Heart left ventricle (tissue), 16 donors: ENCODE data around the gene ACAD10. TPM values are rescaled to one million over a fixed set of nuclear protein-coding genes. Genes with fewer than 3 reads are reported as not detected.
"Not testable (repeated sequence)": the region's sequence is repeated elsewhere in the genome, so short reads cannot be mapped to it uniquely, and the experiment has no call there.

Experiments used
- ATAC-seq, 4 donors: fragments of 200-7000 bp; cut with Tn5 transposase; one replicate each; pipeline ENCODE4 v1.9.1; 2020 to 2022; ENCODE audit warnings: moderate library complexity in 4 of 4, mild to moderate bottlenecking in 3 of 4, moderate number of reproducible peaks in 1 of 4
- DNase-seq, 5 donors: peaks; one replicate each; pipeline ENCODE4 v3.0.0-alpha.2; 2020
- H3K27ac ChIP-seq, 12 donors: fragments of 200-600 bp; sonication (generic) in 4 of 12; one replicate each; pipeline versions ENCODE4 v1.5.0 to v1.8.0; 2016 to 2022; ENCODE audit warnings: mild to moderate bottlenecking in 2 of 12
- H3K27me3 ChIP-seq, 9 donors: fragments of 200-600 bp; sonication (generic) in 2 of 9; one replicate each; pipeline versions ENCODE4 v1.5.1 to v1.8.0; 2016 to 2022; ENCODE audit warnings: mild to moderate bottlenecking in 3 of 9
- H3K36me3 ChIP-seq, 9 donors: fragments of 200-600 bp; sonication (generic) in 2 of 9; one replicate each; pipeline versions ENCODE4 v1.5.0 to v1.8.0; 2018 to 2022; ENCODE audit warnings: mild to moderate bottlenecking in 2 of 9
- H3K4me1 ChIP-seq, 12 donors: fragments of 200-600 bp; sonication (generic) in 4 of 12; one replicate each; pipeline versions ENCODE4 v1.5.0 to v1.8.0; 2016 to 2022; ENCODE audit warnings: mild to moderate bottlenecking in 3 of 12
- H3K4me3 ChIP-seq, 12 donors: fragments of 200-600 bp; sonication (generic) in 4 of 12; one replicate each; pipeline versions ENCODE4 v1.5.0 to v1.8.0; 2017 to 2022; ENCODE audit warnings: mild to moderate bottlenecking in 9 of 12, moderate library complexity in 4 of 12
- H3K9me3 ChIP-seq, 12 donors: fragments of 200-600 bp; sonication (generic) in 4 of 12; one replicate each; pipeline versions ENCODE4 v1.5.0 to v1.8.0; 2016 to 2022; ENCODE audit warnings: mild to moderate bottlenecking in 1 of 12
- POLR2A ChIP-seq, 2 donors: fragments of 450-650 bp; IDR thresholded peaks; one replicate each; pipeline ENCODE4 v1.6.1; 2017; ENCODE audit warnings: antibody characterized with exemption in 2 of 2, mild to moderate bottlenecking in 2 of 2, moderate library complexity in 2 of 2
- WGBS, 4 donors: extraction: QIAGEN DNeasy Blood & Tissue Kit in 2 of 4; methylation state at CpG; one replicate each; pipeline versions ENCODE4 v1.1.5 to v1.1.7; 2013 to 2018; 5-methylcytosine and 5-hydroxymethylcytosine counted together
- intact Hi-C, 10 donors: fragments of 100-400 bp; cut with DNase I; formaldehyde crosslinking; loops; one replicate each; pipeline versions ENCODE4 v1.11.1 to v1.14.2; 2022
- polyA plus RNA-seq, 2 donors: library from polyadenylated mRNA; stranded (reverse); fragments of 200-250 nt; gene quantifications; one replicate each; pipeline ENCODE4 v1.2.3, GENCODE V29; 2013
- total RNA-seq, 9 donors: library from RNA; depleted of rRNA in 2 of 9; stranded (reverse); fragments of >200 nt in 2 of 9; fragmentation: NEBNext Ultra II Directional in 3 of 9; extraction: Animal tissue kit (Norgen Biotek cat#: 25700) in 3 of 9; gene quantifications; one replicate each; pipeline versions ENCODE4 v1.1.0 to v1.2.4, GENCODE V29; 2016 to 2023
- TF ChIP-seq, protein P1 (sequence below), 12 donors: fragments of 200-600 bp; sonication (generic) in 4 of 12; IDR thresholded peaks; one replicate each; pipeline versions ENCODE4 v1.5.0 to v1.8.0; 2018 to 2022; ENCODE audit warnings: antibody characterized with exemption in 12 of 12, mild to moderate bottlenecking in 5 of 12
- donor health status: ischemic (EF 13 %, LVEDD 7.1; RV severe dilation, severe dysfunction).
- donor health status: healthy with polysubstance abuse.
- donor health status: DM: no; HTN: yes; CAD: no.
- donor health status: DM: no; HTN: no; CAD: no.
- donor health status: ischemic (EF 25% LVEDD 6.9; RV normal size, moderate dysfunction).
- donor health status: ischemic (EF 25% LVEDD 5.7; RV mildly dilated, moderate dysfunction).
- donor health status: healthy.
- donor health status: DM: yes; HTN: yes; CAD: no.
- donor health status: ischemic (EF 35%, LVEDD 5.7; RV mildly dilated, moderate dysfunction).
- donor health status: nonischemic (EF 11% LVEDD 7.7; RV severe dilation, severe dysfunction).
- donor health status: DM: yes; HTN: yes; CAD: no.
- donor health status: PGD.
- donor health status: ischemic (EF 29% LVEDD 5.4; RV normal size, mild dysfunction).
- donor health status: nonischemic (EF 23%, LVEDD 6.1; RV moderate dilation, normal function).

Gene ACAD10
- total and polyA plus RNA-seq, 11 donors, result 10.7 to 46.0 (median 27.8) TPM

DNA sequence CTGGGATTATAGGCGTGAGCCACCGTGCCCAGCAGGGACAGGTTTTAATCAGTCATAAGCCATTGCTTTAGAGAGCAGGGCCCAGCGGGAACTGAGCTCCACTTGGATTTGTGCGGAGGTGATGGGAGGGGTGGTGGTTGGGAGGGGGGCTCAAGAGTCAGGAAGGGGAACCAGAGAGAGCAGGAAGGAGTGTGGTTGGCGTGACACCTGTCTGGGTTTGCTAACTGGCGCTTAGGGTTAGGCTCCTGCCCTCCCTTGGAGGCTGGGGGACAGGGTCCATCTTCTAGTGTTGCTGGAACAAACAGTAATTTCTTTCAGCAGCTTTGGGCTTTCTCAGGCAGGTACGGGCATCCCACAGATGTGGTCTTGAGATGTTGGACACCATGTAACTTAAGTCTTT is 73.4 kb downstream of the ACAD10 start:
- peaks cover 0 to 21% (median 4%) of the 10 kb centered on the region in 9 donors for H3K36me3 ChIP-seq
- no peak for ATAC-seq
- DNase-seq, result peak in 1 of 5 donors; percentile 2
- H3K4me1 ChIP-seq, result peaks cover 0 to 45% (median 20%) of the 10 kb centered on the region in 12 donors
- intact Hi-C loops, result loop anchor here in 1 of 10 donors (5.0 kb wide), 1 partner anchor 33 kb away; no protein-coding TSS in a partner anchor
- TF ChIP-seq, protein P1, sequence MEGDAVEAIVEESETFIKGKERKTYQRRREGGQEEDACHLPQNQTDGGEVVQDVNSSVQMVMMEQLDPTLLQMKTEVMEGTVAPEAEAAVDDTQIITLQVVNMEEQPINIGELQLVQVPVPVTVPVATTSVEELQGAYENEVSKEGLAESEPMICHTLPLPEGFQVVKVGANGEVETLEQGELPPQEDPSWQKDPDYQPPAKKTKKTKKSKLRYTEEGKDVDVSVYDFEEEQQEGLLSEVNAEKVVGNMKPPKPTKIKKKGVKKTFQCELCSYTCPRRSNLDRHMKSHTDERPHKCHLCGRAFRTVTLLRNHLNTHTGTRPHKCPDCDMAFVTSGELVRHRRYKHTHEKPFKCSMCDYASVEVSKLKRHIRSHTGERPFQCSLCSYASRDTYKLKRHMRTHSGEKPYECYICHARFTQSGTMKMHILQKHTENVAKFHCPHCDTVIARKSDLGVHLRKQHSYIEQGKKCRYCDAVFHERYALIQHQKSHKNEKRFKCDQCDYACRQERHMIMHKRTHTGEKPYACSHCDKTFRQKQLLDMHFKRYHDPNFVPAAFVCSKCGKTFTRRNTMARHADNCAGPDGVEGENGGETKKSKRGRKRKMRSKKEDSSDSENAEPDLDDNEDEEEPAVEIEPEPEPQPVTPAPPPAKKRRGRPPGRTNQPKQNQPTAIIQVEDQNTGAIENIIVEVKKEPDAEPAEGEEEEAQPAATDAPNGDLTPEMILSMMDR (IDR thresholded peaks at IDR 0.05), result no peak
- no peak for TF ChIP-seq POLR2A (IDR thresholded peaks at IDR 0.05)
- no peaks in the 10 kb centered on the region for H3K9me3 ChIP-seq
- no peak overlapping the region for H3K4me3 ChIP-seq
- WGBS, 4 donors, result 85 to 93% (median 89%) methylated on average over 7 of the region's 7 CpGs
- no peaks in the 10 kb centered on the region for H3K27me3 ChIP-seq
- H3K27ac ChIP-seq, result peak overlapping the region in 2 of 12 donors; percentile 88 to 89

DNA sequence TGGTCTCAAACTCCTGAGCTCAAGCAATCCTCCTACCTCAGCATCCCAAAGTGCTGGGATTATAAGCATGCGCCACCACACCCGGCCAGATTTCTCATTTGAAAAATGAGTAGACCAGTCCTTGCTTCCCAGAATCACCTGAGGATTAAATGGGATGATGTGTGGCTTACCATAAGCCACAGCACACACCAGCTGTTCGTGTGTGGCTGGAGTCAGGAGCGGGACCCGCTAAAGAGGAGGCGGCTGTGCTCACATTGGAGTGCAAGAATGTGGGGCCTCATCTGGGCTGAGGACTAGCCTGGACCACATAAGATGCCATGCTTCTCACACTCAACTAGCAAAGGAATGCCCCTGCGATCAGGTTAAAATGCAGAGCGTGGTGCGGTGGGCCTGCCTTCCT is 74.1 kb downstream of the ACAD10 start:
- TF ChIP-seq, protein P1 (IDR thresholded peaks at IDR 0.05), result no peak
- TF ChIP-seq POLR2A (IDR thresholded peaks at IDR 0.05), result no peak
- Histone ChIP-seq H3K4me3 (no peak overlapping the region), H3K36me3 (peaks cover 0 to 18% (median 4%) of the 10 kb centered on the region in 9 donors), H3K9me3 (no peaks in the 10 kb centered on the region), H3K27me3 (no peaks in the 10 kb centered on the region), H3K4me1 (peaks cover 0 to 39% (median 18%) of the 10 kb centered on the region in 12 donors), H3K27ac (no peak overlapping the region)
- DNase-seq (peak in 1 of 5 donors; percentile 14), ATAC-seq (no peak)
- 77 to 92% (median 88%) methylated on average over 8 to 9 of the region's 9 CpGs for WGBS, 4 donors
- intact Hi-C loops, result loop anchor here in 1 of 10 donors (5.0 kb wide), 1 partner anchor 32 kb away; no protein-coding TSS in a partner anchor

DNA sequence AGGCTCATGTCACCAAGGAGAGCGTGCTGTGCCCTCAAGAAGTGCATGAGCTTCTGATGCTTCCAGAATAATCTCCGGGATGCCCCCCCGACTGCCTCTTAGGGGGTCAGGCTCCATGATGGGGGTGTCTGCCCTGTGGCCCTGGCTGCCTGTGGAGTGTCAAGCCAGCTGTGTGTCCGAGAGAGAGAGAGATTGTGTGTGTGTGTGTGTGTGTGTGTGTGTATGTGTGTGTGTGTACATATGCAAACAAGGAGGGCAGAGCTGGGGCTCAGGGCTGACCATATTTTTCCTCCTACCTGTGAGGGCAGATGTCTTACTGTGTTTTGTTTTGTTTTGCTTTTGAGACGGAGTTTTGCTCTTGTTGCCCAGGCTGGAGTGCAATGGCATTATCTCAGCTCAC is 75.2 kb downstream of the ACAD10 start:
- Histone ChIP-seq H3K9me3 (no peaks in the 10 kb centered on the region), H3K4me1 (peaks cover 0 to 32% (median 21%) of the 10 kb centered on the region in 12 donors), H3K36me3 (peaks cover 0 to 10% (median 3%) of the 10 kb centered on the region in 9 donors), H3K4me3 (no peak overlapping the region), H3K27ac (no peak overlapping the region), H3K27me3 (no peaks in the 10 kb centered on the region)
- no peak for ATAC-seq
- intact Hi-C loops, result no loop called here
- 69 to 85% (median 78%) methylated on average over 5 of the region's 5 CpGs for WGBS, 4 donors
- no peak for TF ChIP-seq POLR2A (IDR thresholded peaks at IDR 0.05)
- TF ChIP-seq, protein P1 (IDR thresholded peaks at IDR 0.05), result no peak
- peak in 1 of 5 donors; percentile 37 for DNase-seq

DNA sequence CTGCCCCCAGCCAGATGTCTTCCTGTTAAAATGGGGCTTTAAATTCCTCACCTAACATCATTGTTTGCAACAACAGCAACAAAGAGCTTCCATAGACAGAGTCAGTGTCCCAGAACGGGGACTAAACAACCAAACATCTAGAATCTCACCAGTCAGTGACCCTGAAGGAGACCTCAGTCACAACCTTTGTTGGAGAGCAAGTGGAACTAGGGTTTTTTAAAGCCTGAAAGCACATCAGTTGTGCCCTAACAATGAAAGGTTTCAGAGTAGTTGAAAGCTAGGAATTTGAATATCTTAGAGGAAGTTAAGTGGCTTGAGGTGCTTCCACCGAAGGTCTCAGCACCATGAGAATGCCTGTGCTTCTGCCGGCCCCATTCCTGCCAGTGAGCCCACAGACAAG is 75.9 kb downstream of the ACAD10 start:
- TF ChIP-seq, protein P1 (IDR thresholded peaks at IDR 0.05), result no peak
- Histone ChIP-seq H3K4me1 (peaks cover 0 to 31% (median 20%) of the 10 kb centered on the region in 12 donors), H3K27ac (no peak overlapping the region), H3K27me3 (no peaks in the 10 kb centered on the region), H3K4me3 (no peak overlapping the region), H3K9me3 (no peaks in the 10 kb centered on the region), H3K36me3 (peaks cover 0 to 6% (median 0%) of the 10 kb centered on the region in 9 donors)
- ATAC-seq, result no peak
- WGBS, 4 donors, result 54 to 65% (median 56%) methylated on average over 3 of the region's 3 CpGs
- peak in 1 of 5 donors; percentile 4 for DNase-seq
- intact Hi-C loops, result no loop called here

DNA sequence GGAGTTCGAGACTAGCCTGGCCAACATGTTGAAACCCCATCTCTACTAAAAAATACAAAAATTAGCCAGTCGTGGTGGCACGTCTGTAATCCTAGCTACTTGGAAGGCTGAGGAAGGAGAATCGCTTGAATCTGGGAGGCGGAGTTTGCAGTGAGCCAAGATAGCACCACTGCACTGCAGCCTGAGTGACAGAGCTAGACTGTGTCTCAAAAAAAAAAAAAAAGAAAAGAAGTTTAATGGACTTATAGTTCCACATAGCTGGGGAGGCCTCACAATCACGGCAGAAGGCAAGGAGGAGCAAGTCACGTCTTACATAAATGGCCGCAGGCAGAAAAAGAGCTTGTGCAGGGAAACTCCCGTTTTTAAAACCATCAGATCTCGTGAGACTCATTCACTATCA is 77.7 kb downstream of the ACAD10 start:
- intact Hi-C loops, result not testable (repeated sequence)

More for the DNA sequence above, 77.7 kb downstream of the ACAD10 start:
- WGBS, 4 donors, result 61 to 73% (median 67%) methylated on average over 10 of the region's 10 CpGs
- H3K27me3 ChIP-seq, ATAC-seq, H3K4me3 ChIP-seq, H3K9me3 ChIP-seq, H3K36me3 ChIP-seq, H3K27ac ChIP-seq: not testable (repeated sequence)
- DNase-seq, result peak in 1 of 5 donors; percentile 21
- peaks cover 0 to 27% (median 12%) of the 10 kb centered on the region in 12 donors for H3K4me1 ChIP-seq
